Thoracic aorta (tissue), 2 donors: ENCODE results near the gene RREB1. TPM values are rescaled to one million over a fixed set of nuclear protein-coding genes. Genes with fewer than 3 reads are reported as not detected.

Source experiments
- ATAC-seq: fragments of 150-250 bp; one replicate; pipeline ENCODE4 v1.8.0; 2017; ENCODE audit warnings: low read depth; ENCODE audit not compliant: insufficient number of reproducible peaks, low FRiP score
- DNase-seq: peaks from one replicate; pipeline ENCODE4 v3.0.0-alpha.2; 2020; ENCODE audit warnings: low spot score
- H3K27ac ChIP-seq, 2 donors: fragments of 200-600 bp; sonication (generic); 1 replicate in 1 of 2; 2 replicates in 1 of 2; pipeline ENCODE4 v1.5.1; 2016; ENCODE audit warnings: mild to moderate bottlenecking in 2 of 2, moderate library complexity in 2 of 2
- H3K27me3 ChIP-seq: fragments of 200-600 bp; sonication (generic); replicated peaks from 2 replicates; pipeline ENCODE4 v1.6.0; 2016; ENCODE audit warnings: mild to moderate bottlenecking; ENCODE audit not compliant: insufficient read depth
- H3K36me3 ChIP-seq: fragments of 200-600 bp; sonication (generic); one replicate; pipeline ENCODE4 v1.5.1; 2016
- H3K4me1 ChIP-seq, 2 donors: fragments of 200-600 bp; sonication (generic); 1 replicate in 1 of 2; 2 replicates in 1 of 2; pipeline versions ENCODE4 v1.5.1 to v1.6.0; 2016; ENCODE audit warnings: low read depth in 2 of 2, mild to moderate bottlenecking in 1 of 2; ENCODE audit not compliant: control insufficient read depth in 1 of 2
- H3K4me3 ChIP-seq: fragments of 200-600 bp; sonication (generic); 2 replicates; pipeline ENCODE4 v1.5.1; 2016; ENCODE audit warnings: mild to moderate bottlenecking
- H3K9me3 ChIP-seq: fragments of 200-600 bp; sonication (generic); 2 replicates; pipeline ENCODE4 v1.5.1; 2016
- total RNA-seq, 2 donors: library from RNA; depleted of rRNA; stranded (reverse); fragments of >200 nt; gene quantifications; one replicate each; pipeline versions ENCODE4 v1.1.0 to v1.2.3, GENCODE V29; 2016
- TF ChIP-seq, protein P1 (sequence below): fragments of 200-600 bp; sonication (generic); IDR thresholded peaks from one replicate; pipeline ENCODE4 v1.5.1; 2019; ENCODE audit warnings: antibody characterized with exemption

The RREB1 gene
- total RNA-seq, 2 donors from 2014 or later = 30.6 to 39.3 TPM

DNA sequence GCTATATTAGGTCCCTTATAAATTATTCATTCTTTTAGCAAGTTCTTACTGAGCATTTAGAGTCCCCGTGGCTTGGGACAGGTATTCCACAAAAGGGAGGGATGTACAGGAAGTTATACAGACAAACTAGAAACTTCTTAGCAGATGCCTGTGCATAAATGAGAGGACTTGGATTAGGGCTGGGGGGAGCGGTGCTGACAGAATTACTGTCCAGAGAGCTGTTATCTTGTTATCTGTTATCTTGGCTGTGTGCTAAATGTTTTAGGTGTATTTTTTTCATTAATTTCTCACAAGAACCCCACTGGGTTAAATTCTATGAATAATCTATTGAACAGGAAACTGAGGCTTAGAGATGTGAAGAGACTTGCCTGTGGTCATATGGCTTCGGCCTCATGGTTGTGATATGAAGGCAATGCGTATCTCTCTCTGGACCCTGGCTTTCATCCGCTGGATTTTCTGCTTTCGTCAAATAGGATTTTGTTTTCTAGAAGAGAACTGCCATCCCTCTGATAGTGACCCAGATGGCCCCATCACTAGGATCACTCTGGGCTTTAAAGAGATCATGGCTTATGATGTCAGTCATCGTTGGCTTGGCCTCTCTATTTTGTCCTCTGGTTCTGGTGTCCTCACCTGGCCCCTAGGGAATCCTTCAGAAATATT is 32.3 kb upstream of the RREB1 start:
- Histone ChIP-seq H3K4me3 (no peak overlapping the region), H3K36me3 (no peaks in the 10 kb centered on the region), H3K27me3 (no peaks in the 10 kb centered on the region), H3K27ac (no peak overlapping the region), H3K4me1 (no peaks in the 10 kb centered on the region), H3K9me3 (no peaks in the 10 kb centered on the region)
- DNase-seq (no peak), ATAC-seq (no peak)
- TF ChIP-seq, protein P1, sequence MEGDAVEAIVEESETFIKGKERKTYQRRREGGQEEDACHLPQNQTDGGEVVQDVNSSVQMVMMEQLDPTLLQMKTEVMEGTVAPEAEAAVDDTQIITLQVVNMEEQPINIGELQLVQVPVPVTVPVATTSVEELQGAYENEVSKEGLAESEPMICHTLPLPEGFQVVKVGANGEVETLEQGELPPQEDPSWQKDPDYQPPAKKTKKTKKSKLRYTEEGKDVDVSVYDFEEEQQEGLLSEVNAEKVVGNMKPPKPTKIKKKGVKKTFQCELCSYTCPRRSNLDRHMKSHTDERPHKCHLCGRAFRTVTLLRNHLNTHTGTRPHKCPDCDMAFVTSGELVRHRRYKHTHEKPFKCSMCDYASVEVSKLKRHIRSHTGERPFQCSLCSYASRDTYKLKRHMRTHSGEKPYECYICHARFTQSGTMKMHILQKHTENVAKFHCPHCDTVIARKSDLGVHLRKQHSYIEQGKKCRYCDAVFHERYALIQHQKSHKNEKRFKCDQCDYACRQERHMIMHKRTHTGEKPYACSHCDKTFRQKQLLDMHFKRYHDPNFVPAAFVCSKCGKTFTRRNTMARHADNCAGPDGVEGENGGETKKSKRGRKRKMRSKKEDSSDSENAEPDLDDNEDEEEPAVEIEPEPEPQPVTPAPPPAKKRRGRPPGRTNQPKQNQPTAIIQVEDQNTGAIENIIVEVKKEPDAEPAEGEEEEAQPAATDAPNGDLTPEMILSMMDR = no peak

DNA sequence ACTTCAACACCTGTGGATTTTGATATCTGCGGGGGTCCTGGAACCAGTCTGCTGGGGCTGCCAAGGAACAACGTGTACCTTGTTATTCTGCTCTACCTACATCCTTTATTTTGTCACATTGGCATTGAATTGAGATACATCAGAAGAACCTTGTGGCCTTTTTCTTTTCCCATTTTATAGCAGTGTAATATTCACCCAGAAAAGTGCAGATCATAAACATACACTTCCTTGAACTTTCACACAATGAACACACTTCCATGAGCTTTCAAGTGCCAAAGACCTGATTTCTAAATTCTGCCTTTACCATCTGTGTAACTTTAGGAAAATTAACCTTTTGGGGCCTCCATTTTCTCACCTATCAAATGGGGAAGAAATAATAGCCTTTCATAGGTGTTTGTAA is 29.9 kb upstream of the RREB1 start:
- no peak for DNase-seq
- ATAC-seq = no peak
- H3K9me3 ChIP-seq = no peaks in the 10 kb centered on the region
- no peaks in the 10 kb centered on the region for H3K36me3 ChIP-seq
- H3K4me1 ChIP-seq = no peaks in the 10 kb centered on the region
- no peak overlapping the region for H3K4me3 ChIP-seq
- H3K27ac ChIP-seq = no peak overlapping the region
- no peaks in the 10 kb centered on the region for H3K27me3 ChIP-seq
- TF ChIP-seq, protein P1 = no peak

DNA sequence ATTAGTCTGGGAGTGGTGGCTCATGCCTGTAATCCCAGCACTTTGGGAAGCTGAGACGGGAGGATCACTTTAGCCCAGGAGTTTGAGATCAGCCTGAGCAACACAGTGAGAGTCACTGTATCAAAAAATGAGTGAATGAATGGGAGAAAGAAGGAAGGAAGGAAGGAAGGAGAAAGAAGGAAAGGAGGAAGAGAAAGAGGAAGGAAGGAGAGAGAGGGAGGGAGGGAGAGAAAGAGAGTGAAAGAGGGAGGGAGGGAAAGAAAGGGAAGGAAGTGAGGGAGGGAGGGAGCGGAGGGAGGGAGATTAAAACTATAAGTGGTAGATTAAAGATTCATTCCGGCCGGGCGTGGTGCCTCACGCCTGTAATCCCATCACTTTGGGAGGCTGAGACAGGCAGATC is 28.9 kb upstream of the RREB1 start:
- Histone ChIP-seq H3K27me3 (no peaks in the 10 kb centered on the region), H3K9me3 (no peaks in the 10 kb centered on the region), H3K4me3 (no peak overlapping the region), H3K4me1 (no peaks in the 10 kb centered on the region), H3K36me3 (no peaks in the 10 kb centered on the region), H3K27ac (no peak overlapping the region)
- DNase-seq = no peak
- ATAC-seq = no peak
- TF ChIP-seq, protein P1 = no peak

DNA sequence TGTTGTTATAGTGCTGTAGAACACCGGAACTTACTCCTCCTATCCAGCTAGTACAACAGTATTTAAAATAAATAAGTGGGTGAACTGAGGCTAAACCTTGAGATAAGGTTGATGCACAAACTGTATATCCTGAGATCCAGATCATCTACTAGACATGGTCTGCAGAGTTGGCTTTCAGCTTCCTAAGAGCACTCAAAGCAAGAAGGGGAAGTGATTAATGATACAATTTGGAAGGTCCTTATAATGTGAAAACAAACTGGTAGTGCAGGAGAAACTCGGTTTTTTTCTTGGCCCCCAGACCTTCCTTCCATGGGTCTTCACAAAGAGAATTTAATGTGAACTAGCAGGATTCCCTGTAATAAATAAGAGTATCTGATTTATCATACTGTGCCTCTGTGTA is 27.4 kb upstream of the RREB1 start:
- TF ChIP-seq, protein P1 = no peak
- Histone ChIP-seq H3K36me3 (no peaks in the 10 kb centered on the region), H3K27me3 (no peaks in the 10 kb centered on the region), H3K4me3 (no peak overlapping the region), H3K9me3 (no peaks in the 10 kb centered on the region), H3K27ac (no peak overlapping the region), H3K4me1 (no peaks in the 10 kb centered on the region)
- DNase-seq (no peak), ATAC-seq (no peak)

DNA sequence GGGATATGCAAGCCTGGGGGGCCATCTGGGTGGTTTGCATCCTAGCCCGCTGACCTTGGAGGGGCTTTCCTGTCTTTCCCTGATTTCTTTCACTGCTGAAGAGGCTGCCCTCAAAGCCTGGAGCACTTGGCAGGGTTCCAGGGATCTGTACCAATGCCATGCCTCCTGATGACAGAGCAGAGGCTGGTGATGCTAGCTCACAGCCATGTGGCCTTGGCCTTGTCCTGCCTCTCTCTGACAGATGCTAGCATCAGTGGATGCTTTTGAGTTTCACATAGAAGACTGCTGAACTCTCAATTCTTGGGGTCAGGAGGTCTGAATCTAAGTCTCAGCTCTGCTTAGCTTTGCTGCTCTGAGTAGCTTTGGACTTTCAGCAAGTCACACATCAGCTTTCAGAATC is 21.9 kb upstream of the RREB1 start:
- H3K4me3 ChIP-seq = no peak overlapping the region
- H3K9me3 ChIP-seq = no peaks in the 10 kb centered on the region
- ATAC-seq (no peak), DNase-seq (peak; percentile 11)
- TF ChIP-seq, protein P1 = no peak
- H3K36me3 ChIP-seq = no peaks in the 10 kb centered on the region
- H3K27me3 ChIP-seq = no peaks in the 10 kb centered on the region
- H3K4me1 ChIP-seq = peaks cover 5 to 6% of the 10 kb centered on the region in 2 donors
- no peak overlapping the region for H3K27ac ChIP-seq
